ENCODE measurements around the gene ARID3C.
A peak's percentile ranks its signal among the peaks of the same experiment; 100 is the strongest.
"Not testable (repeated sequence)": the region's sequence is repeated elsewhere in the genome, so short reads cannot be mapped to it uniquely, and the experiment has no call there.

The ARID3C gene

DNA sequence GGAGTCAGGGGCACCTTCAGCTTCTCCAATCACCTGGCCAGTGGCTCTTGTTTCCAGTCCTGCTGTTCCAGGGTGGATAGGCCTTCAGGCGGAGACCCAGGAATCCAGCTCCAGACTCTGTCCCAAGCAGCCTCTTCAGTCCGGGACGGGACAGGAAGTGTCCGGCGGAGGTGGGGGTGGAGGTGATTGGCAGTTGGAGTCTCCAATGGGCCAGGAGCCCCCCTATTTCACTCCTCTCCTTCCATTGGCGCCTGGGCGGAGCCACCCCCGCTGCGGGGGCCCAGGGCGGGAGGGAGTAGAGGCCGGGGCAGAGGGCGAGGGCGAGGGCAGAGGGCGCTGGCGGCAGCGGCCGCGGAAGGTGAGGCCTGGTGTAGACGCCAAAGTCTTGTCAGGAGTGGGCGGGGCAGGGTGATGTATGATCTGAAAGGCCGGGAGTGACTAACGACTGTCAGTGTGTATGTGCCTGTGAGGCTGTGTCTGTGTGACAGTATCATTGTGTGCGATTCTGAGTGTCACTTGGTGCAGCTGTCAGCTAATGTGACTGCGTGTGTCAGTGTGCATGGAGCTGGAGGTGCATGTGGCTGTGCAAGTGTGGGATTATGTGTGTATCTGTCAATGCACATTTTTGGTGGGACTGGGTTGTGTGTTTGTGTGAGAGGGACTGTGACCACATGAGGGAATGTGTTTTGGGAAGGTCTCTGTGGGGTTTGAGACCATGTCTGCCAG, 23.2 kb upstream of the ARID3C start, which contains the start of gene IL11RA:
TSS of gene IL11RA (plus strand) at position 310 of the 726 bp plus-strand sequence. CDS start 3,033 bp downstream, outside the sequence.
- peak; percentile 65 for DNase-seq

DNA sequence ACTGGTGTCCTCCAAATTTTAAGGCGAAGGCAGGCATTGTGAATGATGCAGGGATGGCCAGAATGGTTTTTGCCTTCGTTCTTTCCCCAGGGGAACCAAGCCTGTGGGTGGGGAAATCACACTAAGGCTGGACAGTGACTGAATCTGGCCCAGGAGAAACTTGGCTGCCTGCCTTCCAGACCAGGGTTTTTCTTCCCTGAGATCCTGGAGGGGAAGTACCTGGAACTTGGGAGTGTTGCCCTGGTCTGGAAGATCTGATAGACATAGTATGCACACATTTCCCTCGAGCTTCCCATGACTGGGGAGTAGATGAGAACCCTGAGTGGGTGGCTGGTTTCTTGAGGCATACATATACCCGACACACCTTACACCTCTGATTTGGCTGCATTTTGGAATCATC, 22.5 kb upstream of the ARID3C start:
- DNase-seq = no peak

DNA sequence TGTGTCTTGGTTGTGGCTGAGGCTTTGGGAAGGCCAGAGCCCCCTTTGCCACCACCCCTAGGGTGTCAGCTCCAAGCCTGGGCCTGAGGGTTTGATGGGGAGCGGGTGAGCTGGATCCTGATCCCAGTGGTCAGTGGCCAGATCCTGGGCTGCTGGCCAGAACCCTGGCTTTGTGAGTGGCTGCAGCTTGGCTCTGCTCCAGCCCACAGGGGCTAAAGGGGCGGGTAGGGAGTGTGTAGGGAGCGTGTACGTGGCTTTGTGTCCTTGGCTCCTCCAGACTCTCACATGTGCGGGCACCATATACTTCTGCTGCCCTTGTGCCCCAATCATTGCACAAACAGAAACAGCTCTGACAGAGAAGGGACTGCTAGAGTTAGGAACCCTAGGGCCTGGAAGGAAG, 21.9 kb upstream of the ARID3C start:
- no peak for DNase-seq

DNA sequence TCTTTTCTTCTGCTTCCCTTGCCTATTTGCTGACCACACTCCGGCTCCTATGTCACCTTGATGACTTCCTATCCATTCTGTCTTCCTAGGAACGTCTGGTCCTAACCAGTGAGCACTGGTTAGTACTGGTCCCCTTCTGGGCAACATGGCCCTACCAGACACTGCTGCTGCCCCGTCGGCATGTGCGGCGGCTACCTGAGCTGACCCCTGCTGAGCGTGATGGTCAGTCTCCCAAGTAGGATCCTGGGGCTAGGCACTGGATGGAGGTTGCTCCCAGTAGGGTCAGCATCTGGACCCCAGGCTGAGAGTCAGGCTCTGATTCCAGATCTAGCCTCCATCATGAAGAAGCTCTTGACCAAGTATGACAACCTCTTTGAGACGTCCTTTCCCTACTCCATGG, 19.8 kb upstream of the ARID3C start:
- no peak for DNase-seq

DNA sequence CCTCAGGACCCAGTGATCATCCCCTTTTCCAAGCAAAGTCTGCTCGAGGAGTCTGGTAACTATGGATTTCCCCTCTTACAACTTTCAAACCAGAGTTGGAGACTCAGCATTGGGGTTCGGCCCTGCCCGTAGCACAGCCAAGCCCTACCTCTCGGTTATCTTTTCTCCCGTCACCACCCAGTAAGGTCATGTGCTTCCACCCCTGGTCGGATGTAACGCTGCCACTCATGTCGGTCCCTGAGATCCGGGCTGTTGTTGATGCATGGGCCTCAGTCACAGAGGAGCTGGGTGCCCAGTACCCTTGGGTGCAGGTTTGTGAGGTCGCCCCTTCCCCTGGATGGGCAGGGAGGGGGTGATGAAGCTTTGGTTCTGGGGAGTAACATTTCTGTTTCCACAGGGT, 18.8 kb upstream of the ARID3C start:
- DNase-seq = no peak

DNA sequence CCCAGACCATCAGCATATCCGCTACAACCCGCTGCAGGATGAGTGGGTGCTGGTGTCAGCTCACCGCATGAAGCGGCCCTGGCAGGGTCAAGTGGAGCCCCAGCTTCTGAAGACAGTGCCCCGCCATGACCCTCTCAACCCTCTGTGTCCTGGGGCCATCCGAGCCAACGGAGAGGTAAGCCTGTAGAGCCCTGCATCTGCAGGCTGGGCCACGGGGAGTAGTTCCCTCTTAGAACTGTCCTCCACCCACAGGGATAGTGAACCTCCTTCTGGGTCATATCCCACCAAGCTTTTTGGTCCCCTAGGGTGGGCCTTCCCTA, 18.2 kb upstream of the ARID3C start:
- DNase-seq = no peak

DNA sequence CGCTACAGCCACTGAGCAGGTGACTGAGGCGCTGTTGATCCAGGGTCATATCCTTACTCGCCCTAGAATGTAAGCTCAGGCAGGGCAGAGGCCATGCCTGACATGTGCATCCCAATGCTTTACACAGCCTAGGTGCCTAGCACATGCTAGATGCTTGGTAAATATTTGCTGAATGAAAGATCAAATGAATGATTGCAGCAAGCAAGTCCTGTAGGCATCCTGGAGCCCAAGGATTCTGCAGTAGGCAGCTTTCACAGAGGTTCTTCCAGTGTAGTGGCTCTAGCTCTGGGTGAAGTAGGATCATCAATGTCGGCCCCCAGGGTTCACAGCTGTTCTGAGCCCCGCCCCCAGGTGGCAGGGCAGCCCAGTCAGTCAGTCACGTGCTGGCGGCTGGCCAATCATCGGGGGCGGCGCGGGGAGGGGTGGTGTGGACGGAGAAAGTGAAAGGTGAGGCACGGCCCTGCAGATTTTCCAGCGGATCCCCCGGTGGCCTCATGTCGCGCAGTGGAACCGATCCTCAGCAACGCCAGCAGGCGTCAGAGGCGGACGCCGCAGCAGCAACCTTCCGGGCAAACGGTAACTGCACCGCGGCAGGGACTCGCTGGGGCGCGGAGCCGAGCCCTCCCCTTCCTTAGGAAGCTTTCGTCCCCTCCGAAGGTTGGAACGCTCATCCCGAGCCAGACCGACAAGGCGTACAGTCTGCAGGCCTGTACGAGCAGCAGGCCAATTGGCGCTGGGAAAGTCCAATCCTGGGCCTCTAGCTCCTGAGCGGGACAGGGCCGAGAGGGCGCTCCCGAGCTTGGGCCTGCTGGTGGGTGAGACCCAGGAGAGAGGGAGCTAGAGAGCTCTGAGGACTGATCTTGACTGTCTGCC, 17.6 kb upstream of the ARID3C start, which contains the start of gene GALT:
TSS of gene GALT (plus strand) at position 465 of the 873 bp plus-strand sequence. CDS start at position 495, 30 bp downstream.
- DNase-seq = peak; percentile 98

DNA sequence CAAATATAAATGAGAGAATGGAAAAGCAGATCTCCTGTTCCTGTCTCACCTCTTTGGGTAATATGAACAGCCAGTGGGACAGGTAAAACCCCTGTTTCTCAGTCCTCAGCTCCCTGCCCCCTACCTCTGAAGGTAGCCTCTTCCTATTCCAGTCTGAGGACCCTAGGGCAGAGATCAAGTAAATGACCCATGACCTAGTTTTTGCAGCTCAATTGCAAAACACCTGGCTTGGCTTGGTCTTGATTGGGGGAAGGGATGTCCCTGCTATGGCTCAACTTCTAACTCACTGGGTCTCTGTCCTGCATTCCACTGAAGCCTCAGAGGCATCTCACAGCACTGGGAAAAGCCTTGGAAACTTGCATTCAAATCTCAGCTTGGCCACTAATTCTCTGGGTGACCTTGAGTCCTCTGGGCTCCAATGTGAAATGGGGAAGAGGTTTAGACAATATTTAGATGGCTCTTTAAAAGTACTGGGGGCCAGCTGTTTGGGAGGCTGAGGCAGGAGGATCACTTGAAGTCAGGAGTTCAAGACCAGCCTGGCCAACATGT, 16.0 kb upstream of the ARID3C start:
- DNase-seq = no peak

DNA sequence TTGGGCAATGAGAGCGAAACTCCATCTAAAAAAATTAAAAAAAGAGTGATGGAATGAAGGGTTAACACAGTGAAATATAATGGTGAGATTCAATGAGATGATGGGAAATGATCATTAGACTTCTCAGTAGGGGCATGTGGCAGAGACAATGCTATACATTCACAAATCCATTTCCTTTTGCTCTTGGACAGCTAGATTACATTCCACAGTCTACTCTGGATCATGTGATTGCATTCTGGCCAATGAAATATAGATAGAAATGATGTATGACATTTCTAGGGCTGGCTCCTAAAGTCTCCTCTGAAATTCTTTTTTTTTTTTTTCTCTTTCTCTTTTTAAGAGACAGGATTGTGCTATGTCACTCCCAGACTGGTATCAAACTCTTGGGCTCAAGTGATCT, 13.8 kb upstream of the ARID3C start:
- DNase-seq = no peak

DNA sequence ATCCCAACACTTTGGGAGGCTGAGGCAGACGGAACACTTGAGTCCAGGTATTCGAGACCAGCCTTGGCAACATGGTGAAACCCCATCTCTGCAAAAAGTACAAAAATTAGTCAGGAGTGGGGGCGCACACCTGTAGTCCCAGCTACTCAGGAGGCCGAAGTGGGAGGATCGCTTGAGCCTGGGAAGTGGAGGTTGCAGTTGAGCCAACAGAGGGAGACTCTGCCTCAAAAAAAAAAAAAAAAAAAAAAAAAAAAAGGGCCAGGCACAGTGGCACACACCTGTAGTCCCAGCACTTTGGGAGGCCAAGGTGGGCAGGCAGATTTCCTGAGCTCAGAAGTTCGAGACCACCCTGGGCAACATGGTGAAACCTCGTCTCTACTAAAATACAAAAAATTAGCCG, 10.5 kb upstream of the ARID3C start:
- DNase-seq = not testable (repeated sequence)

DNA sequence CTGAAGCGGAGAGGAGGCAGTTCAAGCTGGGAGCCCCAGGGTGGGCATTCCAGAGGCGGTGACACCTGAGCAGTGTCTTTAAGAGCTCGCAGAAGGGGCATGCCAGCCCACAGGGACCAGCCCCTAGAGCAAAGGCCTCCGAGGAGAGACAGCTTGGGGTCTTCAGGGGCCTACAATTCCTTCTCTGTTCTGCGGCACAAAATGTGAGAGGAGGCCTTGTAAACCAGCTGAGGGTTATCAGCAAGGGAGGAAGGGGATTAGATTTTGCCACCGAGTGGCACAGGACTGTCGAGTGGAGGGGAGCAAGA, 9.2 kb upstream of the ARID3C start:
- DNase-seq = no peak

DNA sequence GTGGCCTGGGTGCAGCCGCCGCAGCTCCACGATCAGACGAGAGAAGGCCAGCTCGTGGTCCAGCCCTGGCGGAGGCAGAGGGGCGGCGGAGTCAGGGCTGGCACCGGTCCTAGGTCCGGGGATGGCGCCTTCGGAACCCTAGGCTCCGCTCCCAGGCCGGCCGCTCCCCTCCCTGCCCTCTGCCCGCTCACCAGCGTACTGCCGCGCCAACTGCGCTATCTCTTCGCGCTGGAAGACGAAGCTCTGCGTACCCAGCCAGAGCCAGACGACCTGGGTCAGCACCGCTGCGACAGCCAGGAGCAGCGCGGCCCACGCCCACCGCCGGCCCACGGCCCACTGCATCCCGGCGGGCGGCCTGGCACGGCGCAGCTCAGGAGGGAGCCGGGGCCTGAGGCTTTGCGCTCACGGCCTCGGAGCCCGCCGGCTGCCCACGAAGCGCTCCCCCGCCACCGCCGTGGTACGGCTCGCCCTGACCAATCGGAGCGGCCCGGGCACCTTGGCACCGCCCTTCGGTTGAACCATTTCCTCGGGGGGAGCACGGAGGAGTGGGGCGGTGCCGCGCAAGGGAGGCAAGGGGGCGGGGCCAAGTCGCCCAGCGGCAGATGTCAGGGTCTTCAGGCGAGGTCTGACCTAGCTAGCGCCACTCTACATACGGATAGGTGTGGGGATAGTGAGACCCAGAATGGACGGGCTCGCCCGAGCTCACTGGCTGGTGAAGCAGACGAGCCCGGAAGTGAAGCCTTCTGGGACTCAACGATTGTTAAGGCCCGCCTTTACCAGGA, 8.7 kb upstream of the ARID3C start, which contains the start of gene SIGMAR1:
TSS of gene SIGMAR1 (minus strand) at position 432 of the 782 bp plus-strand sequence. CDS start at position 342, 90 bp downstream.
- peak; percentile 94 for DNase-seq

DNA sequence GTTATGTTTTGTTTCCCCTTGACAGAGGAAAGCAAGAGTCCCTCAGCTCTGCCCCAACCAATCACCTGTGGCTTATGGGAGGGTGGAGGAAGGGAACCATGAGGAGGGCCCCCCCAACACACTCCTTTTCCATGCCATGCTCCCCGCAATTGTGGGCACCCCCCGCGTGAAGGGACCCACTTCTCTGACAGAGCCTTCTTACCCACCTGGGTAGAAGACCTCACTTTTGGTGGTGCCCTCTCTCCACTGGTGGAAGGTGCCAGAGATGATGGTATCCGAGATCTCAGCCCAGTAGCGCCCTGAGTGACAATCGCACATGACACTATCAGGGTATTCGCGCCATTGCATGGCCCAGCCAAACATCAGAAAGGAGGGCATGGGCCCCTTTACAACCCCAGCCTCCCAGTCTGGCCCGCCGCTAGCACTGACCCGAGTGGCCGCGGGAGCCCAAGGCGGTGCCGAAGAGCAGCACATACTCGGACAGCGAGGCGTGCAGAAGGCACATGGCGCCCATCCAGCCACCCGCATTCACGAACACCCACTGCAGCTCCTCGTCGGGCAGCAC, 8.0 kb upstream of the ARID3C start:
- peak; percentile 45 for DNase-seq

DNA sequence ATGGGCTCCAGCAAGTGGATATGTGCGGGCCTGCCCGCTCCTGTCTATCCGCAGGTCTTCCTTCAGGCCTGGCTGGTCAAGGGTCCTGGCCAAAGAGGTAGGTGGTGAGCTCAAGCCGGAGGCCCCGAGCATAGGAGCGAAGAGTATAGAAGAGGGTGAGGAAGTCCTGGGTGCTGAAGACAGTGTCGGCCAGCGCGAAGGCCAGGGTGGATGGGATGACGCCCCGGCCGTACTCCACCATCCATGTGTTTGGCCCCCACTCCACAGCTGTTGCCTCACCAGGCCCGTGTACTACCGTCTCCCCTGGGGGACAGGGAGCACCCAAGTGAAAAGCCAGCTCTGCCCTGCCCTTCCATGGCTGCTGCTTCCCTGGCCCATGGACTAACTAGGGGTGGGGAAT, 6.7 kb upstream of the ARID3C start:
- DNase-seq = no peak

DNA sequence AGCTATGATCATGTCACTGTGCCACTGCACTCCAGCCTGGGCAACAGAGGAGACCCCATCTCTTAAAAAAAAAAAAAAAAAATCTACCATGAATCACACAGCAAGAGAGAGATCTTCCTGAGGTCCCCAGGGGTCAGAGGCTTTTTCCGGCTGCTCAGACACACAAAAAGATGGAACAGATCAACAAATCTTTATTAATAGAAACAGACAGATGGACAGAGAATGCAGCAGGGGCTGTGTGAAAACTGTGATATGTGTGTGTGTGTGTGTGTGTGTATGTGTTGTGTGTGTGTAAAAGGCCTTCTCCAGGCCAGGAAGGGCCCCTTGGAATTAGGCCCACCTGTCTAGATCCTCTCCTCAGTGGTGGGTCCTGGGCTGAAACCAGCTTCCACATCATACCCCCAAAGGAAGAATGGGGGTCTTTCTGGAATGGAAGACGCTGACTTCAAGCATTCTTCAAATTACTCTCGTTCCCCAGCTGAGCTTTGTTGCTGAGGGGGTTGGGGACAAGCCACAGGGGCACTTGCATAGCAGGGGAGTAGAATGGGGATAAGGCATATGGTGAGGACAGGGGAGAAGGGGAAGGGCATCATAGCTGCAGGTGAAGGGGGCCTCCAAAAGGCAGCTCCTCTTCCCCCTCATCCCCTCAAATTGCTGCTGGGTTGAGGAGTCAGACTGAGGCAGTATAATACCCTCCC, 5.8 kb upstream of the ARID3C start:
- DNase-seq = no peak

DNA sequence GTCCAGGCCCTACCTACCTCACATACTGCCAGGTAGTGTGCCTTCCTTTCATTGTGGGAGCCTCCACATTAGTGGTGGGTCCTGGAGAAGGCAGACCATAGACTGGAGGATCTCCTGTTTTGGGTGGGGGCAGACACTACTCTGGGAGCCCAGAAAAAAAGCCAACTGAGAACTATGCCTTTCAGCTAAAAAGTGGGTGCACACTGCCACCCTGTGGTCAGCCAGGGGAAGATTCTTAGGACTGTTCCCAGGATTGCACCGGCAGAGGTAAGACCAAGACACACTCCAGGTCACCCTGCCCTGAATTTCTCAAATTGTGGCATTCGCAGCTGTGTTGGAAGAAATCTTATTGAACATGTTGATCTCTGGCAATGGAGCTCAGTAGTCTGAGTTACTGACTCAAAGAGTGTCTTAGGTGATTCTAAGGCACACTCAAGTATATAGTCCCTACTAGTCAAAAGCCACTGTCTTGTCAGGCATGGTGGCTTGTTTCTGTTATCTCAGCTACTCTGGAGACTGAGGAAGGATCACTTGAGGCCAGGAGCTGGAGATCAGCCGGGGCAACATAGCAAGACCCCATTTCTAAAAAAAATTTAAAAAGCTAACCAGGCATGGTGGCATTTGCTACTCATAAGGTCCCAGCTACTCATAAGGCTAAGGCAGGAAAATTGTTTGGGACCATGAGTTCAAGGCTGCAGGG, 5.1 kb upstream of the ARID3C start:
- DNase-seq = peak; percentile 78

DNA sequence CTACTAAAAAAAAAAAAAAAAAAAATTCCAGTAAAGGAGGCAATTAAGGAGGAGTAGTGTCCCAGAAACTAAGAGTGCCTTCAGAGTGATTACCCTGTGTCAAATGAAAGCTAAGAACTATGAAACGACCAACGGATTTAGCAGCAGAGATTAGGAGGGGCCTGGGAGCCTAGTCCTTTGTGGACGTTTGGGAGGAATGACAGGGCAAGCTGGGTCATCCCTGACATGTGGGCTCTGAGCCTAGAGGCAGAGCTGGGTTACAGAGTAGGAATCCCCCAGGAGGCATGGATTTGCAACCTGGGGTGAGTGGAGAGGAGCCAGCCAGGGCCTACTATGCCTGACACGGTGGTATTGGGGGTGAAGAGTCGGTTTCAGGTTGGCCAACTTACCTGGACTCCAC, 4.3 kb upstream of the ARID3C start:
- no peak for DNase-seq

DNA sequence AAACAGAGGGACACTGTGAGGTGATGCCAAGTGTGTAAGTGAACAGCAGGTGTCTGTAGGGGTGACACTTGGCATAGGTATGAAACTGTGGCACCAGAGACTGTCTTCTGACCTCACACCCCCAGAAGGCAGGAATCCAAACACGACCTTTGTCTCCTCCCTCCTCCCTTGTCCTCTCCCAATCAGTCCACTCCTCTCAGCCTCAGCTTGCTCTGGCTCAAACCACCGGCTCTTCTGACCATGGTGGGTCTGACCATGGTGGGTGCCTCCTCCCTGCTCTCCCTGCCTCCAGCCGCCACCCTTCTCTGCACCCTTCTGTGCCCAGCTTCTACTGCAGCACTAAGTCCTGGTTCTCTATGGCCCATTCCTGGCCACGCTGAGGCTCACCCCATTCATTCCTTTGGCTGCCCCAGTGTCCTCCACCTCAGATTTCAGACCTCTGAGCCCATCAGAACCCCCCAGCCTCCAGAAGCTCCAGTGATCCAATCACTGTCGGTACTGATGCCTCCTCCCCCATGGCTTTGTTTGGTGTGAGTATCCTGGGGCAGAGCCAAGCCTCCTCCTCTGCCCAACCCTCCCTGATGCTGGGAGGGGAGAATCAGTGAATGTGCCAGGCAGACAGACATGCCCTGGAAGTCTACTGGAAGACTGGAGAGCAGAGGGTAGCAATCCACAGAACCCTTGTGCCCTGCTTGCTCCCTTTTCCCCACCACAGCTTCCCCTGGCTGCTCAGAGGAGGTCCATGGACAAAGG, 1.7 kb upstream of the ARID3C start:
- DNase-seq = no peak

DNA sequence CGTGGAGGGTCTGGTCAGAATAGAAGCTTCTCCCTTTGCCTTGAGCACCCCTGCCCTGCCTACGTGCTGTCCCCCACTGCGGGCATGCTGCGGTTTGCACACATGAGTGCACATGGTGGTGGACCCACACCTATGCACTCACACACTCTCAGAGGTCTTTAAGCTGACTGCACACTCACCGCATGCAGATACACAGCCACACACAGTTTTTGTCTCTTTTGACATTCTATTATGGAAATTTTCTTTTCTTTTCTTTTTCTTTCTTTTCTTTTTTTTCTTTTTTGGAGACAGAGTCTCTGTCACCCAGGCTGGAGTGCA, 584 bp upstream of the ARID3C start:
- no peak for DNase-seq

DNA sequence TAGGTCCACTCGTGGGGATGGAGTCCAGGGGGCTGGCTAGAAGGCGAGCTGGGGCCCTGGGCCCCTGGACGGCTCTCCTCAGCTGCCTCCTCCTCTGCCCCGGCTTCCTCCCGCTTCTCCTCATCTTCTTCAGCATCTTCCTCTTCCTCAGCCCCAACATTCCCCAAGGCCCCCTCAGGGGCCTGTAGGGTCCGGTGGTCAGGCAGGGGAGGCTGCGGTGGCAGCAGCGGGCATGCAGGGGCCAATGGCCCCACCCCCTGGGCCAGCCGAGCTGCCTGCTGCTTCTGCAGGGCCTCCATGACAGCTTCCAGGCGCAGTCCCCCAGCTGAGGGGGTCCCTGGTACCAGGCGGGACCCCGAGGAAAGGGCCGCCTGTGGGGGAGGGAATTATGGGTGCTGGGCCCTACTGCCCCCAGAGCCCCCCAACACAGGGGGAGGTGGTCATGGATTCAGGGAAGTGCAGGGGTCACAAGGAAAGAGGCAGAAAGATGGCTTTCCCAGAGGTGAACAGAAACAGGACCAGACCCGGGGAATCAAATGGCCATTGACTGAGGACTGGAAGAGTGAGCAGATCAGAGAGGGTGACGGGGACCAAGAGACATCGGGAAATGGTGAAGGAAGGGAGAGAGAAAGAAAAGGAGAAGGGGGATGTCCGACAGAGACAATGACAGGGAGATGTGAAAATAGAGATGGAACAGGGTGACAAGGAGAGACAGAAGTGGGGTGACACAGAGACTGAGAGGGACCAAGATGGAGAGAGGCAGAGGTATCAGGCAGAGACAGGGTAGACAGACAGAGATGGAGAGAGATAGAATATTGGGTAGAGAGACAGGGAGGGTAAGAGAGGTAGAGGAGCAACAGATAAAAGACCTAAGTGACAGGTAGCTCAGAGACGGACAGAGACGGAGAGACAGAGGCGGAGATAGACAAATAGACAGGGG, 880 bp downstream of the ARID3C start:
- DNase-seq = no peak

All from stimulated activated CD4-positive, alpha-beta T cell treated with anti-CD3 and anti-CD28 coated beads, Interleukin-4, amount 100 ng/mL, for 24 hours (primary cell).